ENCODE results near the gene PDLIM4. TPM values are rescaled to one million over a fixed set of nuclear protein-coding genes. Genes with fewer than 3 reads are reported as not detected.

The PDLIM4 gene
- total RNA-seq: 10 to 100 TPM; 11.8 to 18.5 TPM
- 20.5 TPM for polyA plus RNA-seq (ENCODE audit: insufficient read depth, low read depth, low replicate concordance)
- long read RNA-seq, donor 1, transcript PDLIM4-201 (7 exons, 2,282 nt): major isoform, 18 of 21 reads
- long read RNA-seq, donor 1, partial matches to known transcripts: 0 of 21 reads
- long read RNA-seq, donor 1, other reads (novel, unspliced or antisense): 0 of 21 reads
- long read RNA-seq, donor 2, transcript PDLIM4-201 (7 exons, 2,282 nt): major isoform, 23 of 23 reads
- long read RNA-seq, donor 2, partial matches to known transcripts: 0 of 23 reads
- long read RNA-seq, donor 2, other reads (novel, unspliced or antisense): 0 of 23 reads

- 18 to 26% methylated on average over 22 to 42 of the region's 88 CpGs for WGBS, 2 donors
- Histone ChIP-seq H3K4me3 (peak within 1 kb of the TSS; percentile 22 to 57), H3K27ac (peak within 1 kb of the TSS; percentile 1 to 77), H3K27me3 (no peaks in the 10 kb centered on the region), H3K36me3 (ENCODE audit: low read depth, missing control alignments) (no peaks in the 10 kb centered on the region), H3K4me1 (peaks cover 31% of the 10 kb centered on the region), H3K9me3 (no peaks in the 10 kb centered on the region)
- TF ChIP-seq CTCF (IDR thresholded peaks at IDR 0.05) (no peak), POLR2A (IDR thresholded peaks at IDR 0.05) (no peak)
- peak; percentile 37 for DNase-seq
- intact Hi-C loops (cut with DNase I; ENCODE audit: low total_unique reads): no loop called here
These were observed at the start of gene PDLIM4 for GRCh38 chr5:132257131-132258101. PDLIM4 (plus strand) TSS chr5:132257696; CDS start chr5:132257735, 39 bp downstream.

- no peak for TF ChIP-seq POLR2A (IDR thresholded peaks at IDR 0.05)
- TF ChIP-seq CTCF (IDR thresholded peaks at IDR 0.05): no peak
- H3K4me1 ChIP-seq: no peaks in the 10 kb centered on the region
- H3K4me3 ChIP-seq: no peak overlapping the region
- no peak overlapping the region for H3K27ac ChIP-seq
- 89 to 96% methylated on average over 2 to 5 of the region's 5 CpGs for WGBS, 2 donors
- H3K27me3 ChIP-seq: no peaks in the 10 kb centered on the region
- H3K9me3 ChIP-seq: no peaks in the 10 kb centered on the region
- no peak for DNase-seq
- H3K36me3 ChIP-seq (ENCODE audit: low read depth, missing control alignments): no peaks in the 10 kb centered on the region
- intact Hi-C loops (cut with DNase I; ENCODE audit: low total_unique reads): no loop called here
These were observed 49.7 kb upstream of the PDLIM4 start for GRCh38 chr5:132207778-132208177.

GRCh38 chr5:132209131-132209530 lies 48.4 kb upstream of the PDLIM4 start:
- Histone ChIP-seq H3K27ac (no peak overlapping the region), H3K36me3 (ENCODE audit: low read depth, missing control alignments) (no peaks in the 10 kb centered on the region), H3K27me3 (no peaks in the 10 kb centered on the region), H3K9me3 (no peaks in the 10 kb centered on the region), H3K4me1 (no peaks in the 10 kb centered on the region), H3K4me3 (no peak overlapping the region)
- intact Hi-C loops (cut with DNase I; ENCODE audit: low total_unique reads): no loop called here
- DNase-seq: no peak
- TF ChIP-seq POLR2A (IDR thresholded peaks at IDR 0.05): no peak
- TF ChIP-seq CTCF (IDR thresholded peaks at IDR 0.05): no peak
- 88 to 89% methylated on average over 9 of the region's 9 CpGs for WGBS, 2 donors

GRCh38 chr5:132209901-132210545 lies 47.5 kb upstream of the PDLIM4 start:
- 88 to 99% methylated on average over 7 to 11 of the region's 11 CpGs for WGBS, 2 donors
- DNase-seq: no peak
- no peak overlapping the region for H3K4me3 ChIP-seq
- TF ChIP-seq POLR2A (IDR thresholded peaks at IDR 0.05) (no peak), CTCF (IDR thresholded peaks at IDR 0.05) (no peak)
- peaks cover 5% of the 10 kb centered on the region for H3K4me1 ChIP-seq
- no peak overlapping the region for H3K27ac ChIP-seq
- H3K27me3 ChIP-seq: no peaks in the 10 kb centered on the region
- H3K9me3 ChIP-seq: no peaks in the 10 kb centered on the region
- H3K36me3 ChIP-seq (ENCODE audit: low read depth, missing control alignments): no peaks in the 10 kb centered on the region
- intact Hi-C loops (cut with DNase I; ENCODE audit: low total_unique reads): no loop called here

Measured in testis (tissue), 5 donors.